Bronchial epithelial cell (primary cell): ENCODE results near the gene C19orf25. TPM values are rescaled to one million over a fixed set of nuclear protein-coding genes. Genes with fewer than 3 reads are reported as not detected.
"Not testable (repeated sequence)": the region's sequence is repeated elsewhere in the genome, so short reads cannot be mapped to it uniquely, and the experiment has no call there.

Experiments used
- DNase-seq: peaks from one replicate; pipeline ENCODE4 v3.0.0-alpha.2; 2010; ENCODE audit warnings: low read depth
- FAIRE-seq: peaks from 2 replicates; lab custom pipeline; 2011; peaks lifted over from hg19 to GRCh38; lab: Jason Lieb, UNC
- H3K27me3 ChIP-seq: 2 replicates; pipeline ENCODE4 v1.5.1; 2011; ENCODE audit warnings: low read length; ENCODE audit not compliant: control insufficient read depth, insufficient read depth
- H3K36me3 ChIP-seq: 2 replicates; pipeline ENCODE4 v1.5.1; 2011; ENCODE audit warnings: low read length; ENCODE audit not compliant: control insufficient read depth, insufficient read depth
- H3K4me3 ChIP-seq: 2 replicates; pipeline ENCODE4 v1.5.1; 2011; ENCODE audit warnings: mild to moderate bottlenecking, low read depth, low read length, control low read depth
- CTCF ChIP-seq: IDR thresholded peaks from 2 replicates; pipeline ENCODE4 v1.5.1; 2011; ENCODE audit warnings: mild to moderate bottlenecking, moderate library complexity, low read length, control low read depth, inconsistent platforms; ENCODE audit not compliant: insufficient read depth, severe bottlenecking
- total RNA-seq: library from RNA; depleted of rRNA; stranded (reverse); fragments of >200 nt; gene quantifications from 2 replicates; pipeline ENCODE4 v1.2.1, GENCODE V29; 2014

Gene C19orf25
- total RNA-seq, 1 donor from 2014 or later: 24.7 TPM

GRCh38 chr19:1501200-1501595 is 22.2 kb upstream of the C19orf25 start:
- H3K36me3 ChIP-seq: peaks cover 1% of the 10 kb centered on the region
- FAIRE-seq (no peak), DNase-seq (no peak)
- no peak for TF ChIP-seq CTCF
- no peaks in the 10 kb centered on the region for H3K27me3 ChIP-seq
- H3K4me3 ChIP-seq: no peak overlapping the region

- not testable (repeated sequence) for H3K27me3 ChIP-seq, H3K4me3 ChIP-seq, H3K36me3 ChIP-seq, FAIRE-seq, DNase-seq
Measured at GRCh38 chr19:1499231-1499630, 20.2 kb upstream of the C19orf25 start.

- no peaks in the 10 kb centered on the region for H3K36me3 ChIP-seq
Measured at GRCh38 chr19:1497578-1498235, 18.7 kb upstream of the C19orf25 start.

GRCh38 chr19:1496714-1497577 is 17.9 kb upstream of the C19orf25 start:
- no peak for TF ChIP-seq CTCF
- peak; percentile 87 for FAIRE-seq
- no peak for DNase-seq
- Histone ChIP-seq H3K27me3 (no peaks in the 10 kb centered on the region), H3K36me3 (no peaks in the 10 kb centered on the region), H3K4me3 (no peak overlapping the region)

More at GRCh38 chr19:1497578-1498235, 18.7 kb upstream of the C19orf25 start:
- Histone ChIP-seq H3K4me3 (no peak overlapping the region), H3K27me3 (no peaks in the 10 kb centered on the region)
- TF ChIP-seq CTCF: no peak
- DNase-seq (no peak), FAIRE-seq (no peak)

- DNase-seq: peak; percentile 44
- Histone ChIP-seq H3K36me3 (no peaks in the 10 kb centered on the region), H3K4me3 (no peak overlapping the region), H3K27me3 (no peaks in the 10 kb centered on the region)
- FAIRE-seq: no peak
- no peak for TF ChIP-seq CTCF
Measured at GRCh38 chr19:1495799-1496713, 17.0 kb upstream of the C19orf25 start.
